SK-N-SH (cell line): ENCODE data around the gene SETDB2. TPM values are rescaled to one million over a fixed set of nuclear protein-coding genes. Genes with fewer than 3 reads are reported as not detected.

Source experiments
- CTCF ChIA-PET: fragments of 300-600, 350-600 bp; formaldehyde crosslinking; extraction: SDS; loops from one replicate; lab custom pipeline; 2021; lab: Yijun Ruan, JAX
- POLR2A ChIA-PET: fragments of 350-600 bp; sonication (Branson Sonifier 250); formaldehyde crosslinking; extraction: SDS; loops from one replicate; lab custom pipeline; 2020; ENCODE audit warnings: antibody characterized with exemption, inconsistent platforms; lab: Yijun Ruan, JAX
- DNase-seq: peaks from one replicate; pipeline ENCODE4 v3.0.0; 2012
- H2AFZ ChIP-seq: fragments of 200-600 bp; sonication (generic); 2 replicates; pipeline ENCODE4 v1.8.1; 2016; ENCODE audit warnings: antibody characterized with exemption, mild to moderate bottlenecking, low read depth
- H3F3A ChIP-seq: fragments of 200-600 bp; sonication (generic); replicated peaks from 2 replicates; pipeline ENCODE3; 2016; ENCODE audit warnings: antibody characterized with exemption, mild to moderate bottlenecking; ENCODE audit not compliant: insufficient read depth
- H3K27ac ChIP-seq, 2 experiments: fragments of 200-500 bp in 1 of 2; fragments of 200-600 bp in 1 of 2; sonication (Bioruptor generic) in 1 of 2; sonication (generic), shearing (Covaris generic) in 1 of 2; 2 replicates each; pipeline versions ENCODE4 v1.5.1 to v1.6.1; 2014 to 2016; ENCODE audit warnings: low read depth in 2 of 2, inconsistent platforms in 1 of 2, low read length in 1 of 2, mild to moderate bottlenecking in 1 of 2, mixed read lengths in 1 of 2
- H3K27me3 ChIP-seq: fragments of 200-600 bp; sonication (generic), shearing (Covaris generic); 2 replicates; pipeline ENCODE4 v1.6.1; 2016; ENCODE audit warnings: mixed run types; ENCODE audit not compliant: insufficient read depth
- H3K36me3 ChIP-seq, 2 experiments: fragments of 200-500 bp in 1 of 2; fragments of 200-600 bp in 1 of 2; sonication (Bioruptor generic) in 1 of 2; sonication (generic) in 1 of 2; replicated peaks in 1 of 2; 2 replicates each; pipeline versions ENCODE3 to v1.5.1; 2014 to 2016; ENCODE audit warnings: low read length in 1 of 2, mild to moderate bottlenecking in 1 of 2; ENCODE audit not compliant: insufficient read depth in 2 of 2, control insufficient read depth in 1 of 2
- H3K4me1 ChIP-seq, 2 experiments: fragments of 200-500 bp in 1 of 2; fragments of 200-600 bp in 1 of 2; sonication (Bioruptor generic) in 1 of 2; sonication (generic), shearing (Covaris generic) in 1 of 2; 2 replicates each; pipeline versions ENCODE4 v1.5.1 to v1.6.1; 2014 to 2016; ENCODE audit warnings: low read depth in 1 of 2, low read length in 1 of 2, mixed run types in 1 of 2; ENCODE audit not compliant: insufficient read depth in 2 of 2, control insufficient read depth in 1 of 2
- H3K4me2 ChIP-seq: fragments of 200-600 bp; sonication (generic), shearing (Covaris generic); 2 replicates; pipeline ENCODE4 v1.6.1; 2017; ENCODE audit warnings: mixed run types
- H3K4me3 ChIP-seq, 2 experiments: fragments of 200-500 bp in 1 of 2; fragments of 200-600 bp in 1 of 2; sonication (Bioruptor generic) in 1 of 2; sonication (generic), shearing (Covaris generic) in 1 of 2; 2 replicates each; pipeline versions ENCODE4 v1.5.1 to v1.8.1; 2014 to 2016; ENCODE audit warnings: low read depth in 2 of 2, inconsistent platforms in 1 of 2, low read length in 1 of 2, mild to moderate bottlenecking in 1 of 2, mixed read lengths in 1 of 2, moderate library complexity in 1 of 2
- H3K79me2 ChIP-seq: fragments of 200-600 bp; sonication (generic); 2 replicates; pipeline ENCODE4 v1.8.1; 2017; ENCODE audit warnings: mild to moderate bottlenecking; ENCODE audit not compliant: insufficient read depth
- H3K9ac ChIP-seq: fragments of 200-600 bp; sonication (generic); 2 replicates; pipeline ENCODE4 v1.6.1; 2017; ENCODE audit warnings: mixed run types
- H3K9me2 ChIP-seq: fragments of 200-600 bp; sonication (generic); 2 replicates; pipeline ENCODE4 v1.6.1; 2017; ENCODE audit warnings: mixed run types
- H3K9me3 ChIP-seq: fragments of 200-600 bp; sonication (generic); 2 replicates; pipeline ENCODE4 v1.6.1; 2017; ENCODE audit warnings: mixed run types, mild to moderate bottlenecking, moderate library complexity
- H4K20me1 ChIP-seq: fragments of 200-600 bp; sonication (generic); 2 replicates; pipeline ENCODE4 v1.6.1; 2017; ENCODE audit warnings: mild to moderate bottlenecking, mixed run types; ENCODE audit not compliant: insufficient read depth
- EZH2phosphoT487 ChIP-seq: fragments of 200-600 bp; sonication (generic); IDR thresholded peaks from 2 replicates; pipeline ENCODE4 v1.6.1; 2017; ENCODE audit warnings: low read depth, mixed run types, mild to moderate bottlenecking, antibody characterized with exemption, moderate library complexity, borderline replicate concordance
- FOSL2 ChIP-seq: IDR thresholded peaks from 2 replicates; pipeline ENCODE4 v1.4.0; 2012; ENCODE audit warnings: low read depth, mild to moderate bottlenecking, moderate library complexity, borderline replicate concordance
- FOXJ3 ChIP-seq: sonication (generic); formaldehyde crosslinking; IDR thresholded peaks from 2 replicates; pipeline ENCODE4 v1.5.1; 2020; ENCODE audit warnings: mild to moderate bottlenecking, missing genetic modification reagents
- GABPA ChIP-seq: IDR thresholded peaks from 2 replicates; pipeline ENCODE4 v1.4.0; 2012; ENCODE audit warnings: low read depth, mild to moderate bottlenecking
- JUND ChIP-seq: IDR thresholded peaks from 2 replicates; pipeline ENCODE4 v1.4.0; 2012
- MAX ChIP-seq: IDR thresholded peaks from 2 replicates; pipeline ENCODE4 v1.4.0; 2012; ENCODE audit warnings: low read depth
- NRF1 ChIP-seq: IDR thresholded peaks from 2 replicates; pipeline ENCODE4 v1.6.1; 2012; ENCODE audit warnings: low read depth, mild to moderate bottlenecking, low read length
- POLR2AphosphoS5 ChIP-seq: IDR thresholded peaks from 2 replicates; pipeline ENCODE4 v1.6.1; 2012; ENCODE audit warnings: low read depth, low read length
- REST ChIP-seq: IDR thresholded peaks from 2 replicates; pipeline ENCODE4 v1.6.1; 2012; ENCODE audit warnings: mild to moderate bottlenecking, low read depth, low read length, moderate library complexity
- RFX5 ChIP-seq: IDR thresholded peaks from 2 replicates; pipeline ENCODE4 v1.6.1; 2012; ENCODE audit warnings: mild to moderate bottlenecking, improper control_type of control experiment, low read length
- TCF12 ChIP-seq: IDR thresholded peaks from 2 replicates; pipeline ENCODE4 v1.4.0; 2012
- WGBS: methylation state at CpG from one replicate; pipeline ENCODE4 v1.1.6; 2017; ENCODE audit warnings: low lambda C conversion rate; 5-methylcytosine and 5-hydroxymethylcytosine counted together
- polyA plus RNA-seq, 3 experiments: library from polyadenylated mRNA; depleted of rRNA; stranded (reverse); fragments of >200 nt; gene quantifications; 2 replicates each; pipeline ENCODE4 v1.2.3, GENCODE V29; 2012
- TF ChIP-seq, protein P1 (sequence below): fragments of 200-600 bp; sonication (generic); IDR thresholded peaks from 2 replicates; pipeline ENCODE4 v1.6.1; 2017; ENCODE audit warnings: antibody characterized with exemption, mild to moderate bottlenecking, moderate library complexity
- TF ChIP-seq, protein P2 (sequence below): IDR thresholded peaks from 2 replicates; pipeline ENCODE4; 2012

The SETDB2 gene
- polyA plus RNA-seq, 1 of the 3 experiments (the other 2 are of a cell fraction): 1.9 TPM

- Histone ChIP-seq H3F3A (peaks cover 15% of the 10 kb centered on the region), H3K79me2 (no peaks in the 10 kb centered on the region)
- POLR2A ChIA-PET: no interaction called here
Observed at GRCh38 chr13:49494645-49495044, 50.6 kb downstream of the SETDB2 start.

More at GRCh38 chr13:49494645-49495044, 50.6 kb downstream of the SETDB2 start:
- H4K20me1 ChIP-seq: no peaks in the 10 kb centered on the region
- peaks cover 4 to 10% of the 10 kb centered on the region in 2 experiments for H3K36me3 ChIP-seq
- H2AFZ ChIP-seq: no peak overlapping the region
- H3K4me3 ChIP-seq: no peak overlapping the region
- no peaks in the 10 kb centered on the region for H3K9me3 ChIP-seq
- no peaks in the 10 kb centered on the region; a peak in 1 of 4 replicates for H3K4me1 ChIP-seq
- DNase-seq: no peak
- 79% methylated on average over 2 of the region's 2 CpGs for WGBS
- CTCF ChIA-PET: interaction anchor here (1.1 kb wide), 2 partner anchors 21 to 112 kb away, joined by 3 to 4 read pairs; no protein-coding TSS in a partner anchor
- no peaks in the 10 kb centered on the region for H3K9me2 ChIP-seq
- TF ChIP-seq, protein P1, sequence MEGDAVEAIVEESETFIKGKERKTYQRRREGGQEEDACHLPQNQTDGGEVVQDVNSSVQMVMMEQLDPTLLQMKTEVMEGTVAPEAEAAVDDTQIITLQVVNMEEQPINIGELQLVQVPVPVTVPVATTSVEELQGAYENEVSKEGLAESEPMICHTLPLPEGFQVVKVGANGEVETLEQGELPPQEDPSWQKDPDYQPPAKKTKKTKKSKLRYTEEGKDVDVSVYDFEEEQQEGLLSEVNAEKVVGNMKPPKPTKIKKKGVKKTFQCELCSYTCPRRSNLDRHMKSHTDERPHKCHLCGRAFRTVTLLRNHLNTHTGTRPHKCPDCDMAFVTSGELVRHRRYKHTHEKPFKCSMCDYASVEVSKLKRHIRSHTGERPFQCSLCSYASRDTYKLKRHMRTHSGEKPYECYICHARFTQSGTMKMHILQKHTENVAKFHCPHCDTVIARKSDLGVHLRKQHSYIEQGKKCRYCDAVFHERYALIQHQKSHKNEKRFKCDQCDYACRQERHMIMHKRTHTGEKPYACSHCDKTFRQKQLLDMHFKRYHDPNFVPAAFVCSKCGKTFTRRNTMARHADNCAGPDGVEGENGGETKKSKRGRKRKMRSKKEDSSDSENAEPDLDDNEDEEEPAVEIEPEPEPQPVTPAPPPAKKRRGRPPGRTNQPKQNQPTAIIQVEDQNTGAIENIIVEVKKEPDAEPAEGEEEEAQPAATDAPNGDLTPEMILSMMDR: no peak
- TF ChIP-seq TCF12 (no peak), JUND (no peak), FOXJ3 (no peak), POLR2AphosphoS5 (no peak), NRF1 (no peak), GABPA (no peak), RFX5 (no peak), MAX (no peak), FOSL2 (no peak), REST (no peak), EZH2phosphoT487 (no peak)
- TF ChIP-seq, protein P2, sequence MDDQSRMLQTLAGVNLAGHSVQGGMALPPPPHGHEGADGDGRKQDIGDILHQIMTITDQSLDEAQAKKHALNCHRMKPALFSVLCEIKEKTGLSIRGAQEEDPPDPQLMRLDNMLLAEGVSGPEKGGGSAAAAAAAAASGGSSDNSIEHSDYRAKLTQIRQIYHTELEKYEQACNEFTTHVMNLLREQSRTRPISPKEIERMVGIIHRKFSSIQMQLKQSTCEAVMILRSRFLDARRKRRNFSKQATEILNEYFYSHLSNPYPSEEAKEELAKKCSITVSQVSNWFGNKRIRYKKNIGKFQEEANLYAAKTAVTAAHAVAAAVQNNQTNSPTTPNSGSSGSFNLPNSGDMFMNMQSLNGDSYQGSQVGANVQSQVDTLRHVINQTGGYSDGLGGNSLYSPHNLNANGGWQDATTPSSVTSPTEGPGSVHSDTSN: no peak
- H3K4me2 ChIP-seq: no peak overlapping the region
- H3K27me3 ChIP-seq: no peaks in the 10 kb centered on the region
- no peak overlapping the region for H3K9ac ChIP-seq
- H3K27ac ChIP-seq: no peak overlapping the region
